ENCODE measurements around the gene USP13. TPM values are rescaled to one million over a fixed set of nuclear protein-coding genes. Genes with fewer than 3 reads are reported as not detected.

Gene USP13
- total and polyA plus RNA-seq, 2 donors (not counting 3 experiments of a cell fraction or from before 2014, with no cell fraction given) = 5.8 to 24.0 TPM

DNA sequence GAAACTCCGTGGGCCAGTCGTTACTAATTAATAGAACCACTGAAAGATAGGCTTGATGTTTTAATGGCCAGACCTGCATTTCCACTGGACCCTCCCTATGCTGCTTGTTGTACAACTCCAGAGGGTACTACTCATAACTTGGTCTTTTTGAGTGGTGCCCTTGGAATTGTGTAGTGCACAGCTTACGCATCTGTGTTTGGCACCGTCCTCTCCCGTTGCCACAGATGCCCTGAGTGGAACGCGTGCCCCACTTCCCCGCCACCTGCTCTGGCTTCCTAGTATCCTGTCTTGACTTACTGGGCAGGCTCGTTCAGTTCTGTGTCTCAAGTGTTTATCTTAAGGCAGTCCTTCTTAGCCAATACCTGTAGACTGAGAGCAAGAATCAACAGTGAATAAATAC, 78.7 kb downstream of the USP13 start:
- H3K9me3 ChIP-seq (replicated peaks; ENCODE audit: control insufficient read depth, insufficient read depth, low read length) = no peaks in the 10 kb centered on the region
- CTCF ChIA-PET = no interaction called here
- no peak for TF ChIP-seq FOS (IDR thresholded peaks at IDR 0.05; ENCODE audit: borderline replicate concordance, insufficient read depth, low read length)
- no peak for TF ChIP-seq GATA2 (IDR thresholded peaks at IDR 0.05; ENCODE audit: insufficient read depth, insufficient read length, low read depth, low read length)
- no peak for TF ChIP-seq EZH2 (IDR thresholded peaks at IDR 0.05; ENCODE audit: borderline replicate concordance, low read depth, low read length, severe bottlenecking)
- TF ChIP-seq, protein P1, sequence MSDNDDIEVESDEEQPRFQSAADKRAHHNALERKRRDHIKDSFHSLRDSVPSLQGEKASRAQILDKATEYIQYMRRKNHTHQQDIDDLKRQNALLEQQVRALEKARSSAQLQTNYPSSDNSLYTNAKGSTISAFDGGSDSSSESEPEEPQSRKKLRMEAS (IDR thresholded peaks at IDR 0.05; ENCODE audit: insufficient read depth, insufficient read length) = no peak
- no peak for TF ChIP-seq JUN (IDR thresholded peaks at IDR 0.05; ENCODE audit: borderline replicate concordance, insufficient read depth, insufficient read length, low read depth)
- TF ChIP-seq, protein P2, sequence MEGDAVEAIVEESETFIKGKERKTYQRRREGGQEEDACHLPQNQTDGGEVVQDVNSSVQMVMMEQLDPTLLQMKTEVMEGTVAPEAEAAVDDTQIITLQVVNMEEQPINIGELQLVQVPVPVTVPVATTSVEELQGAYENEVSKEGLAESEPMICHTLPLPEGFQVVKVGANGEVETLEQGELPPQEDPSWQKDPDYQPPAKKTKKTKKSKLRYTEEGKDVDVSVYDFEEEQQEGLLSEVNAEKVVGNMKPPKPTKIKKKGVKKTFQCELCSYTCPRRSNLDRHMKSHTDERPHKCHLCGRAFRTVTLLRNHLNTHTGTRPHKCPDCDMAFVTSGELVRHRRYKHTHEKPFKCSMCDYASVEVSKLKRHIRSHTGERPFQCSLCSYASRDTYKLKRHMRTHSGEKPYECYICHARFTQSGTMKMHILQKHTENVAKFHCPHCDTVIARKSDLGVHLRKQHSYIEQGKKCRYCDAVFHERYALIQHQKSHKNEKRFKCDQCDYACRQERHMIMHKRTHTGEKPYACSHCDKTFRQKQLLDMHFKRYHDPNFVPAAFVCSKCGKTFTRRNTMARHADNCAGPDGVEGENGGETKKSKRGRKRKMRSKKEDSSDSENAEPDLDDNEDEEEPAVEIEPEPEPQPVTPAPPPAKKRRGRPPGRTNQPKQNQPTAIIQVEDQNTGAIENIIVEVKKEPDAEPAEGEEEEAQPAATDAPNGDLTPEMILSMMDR (IDR thresholded peaks at IDR 0.05; ENCODE audit: extremely low read depth in 1 of 2, insufficient read depth in 1 of 2, low read depth in 1 of 2, low read length in 2 of 2) = no peak
- no peak for TF ChIP-seq POLR2A (IDR thresholded peaks at IDR 0.05; ENCODE audit: low read depth, low read length)
- no peak for TF ChIP-seq POLR2AphosphoS5 (IDR thresholded peaks at IDR 0.05; ENCODE audit: insufficient read depth, low read depth, low read length)
- TF ChIP-seq MYC (IDR thresholded peaks at IDR 0.05; ENCODE audit: low read depth, low read length) = no peak
- POLR2A ChIA-PET = interaction anchor here (0.5 kb wide), 1 partner anchor 117 kb away, joined by 4 read pairs; no protein-coding TSS in a partner anchor
- H3K79me2 ChIP-seq (ENCODE audit: control insufficient read depth, insufficient read depth, low read length) = no peaks in the 10 kb centered on the region
- intact Hi-C loops (cut with micrococcal nuclease) (no loop called here), dilution Hi-C loops (cut with MboI; ENCODE audit: extremely low pct_ligation_motif_present, low sequenced_read_pairs) (no loop called here)
- peaks cover 7% of the 10 kb centered on the region in 2 experiments for H3K36me3 ChIP-seq (ENCODE audit: control insufficient read depth in 2 of 2, extremely low read depth in 1 of 2, insufficient read depth in 2 of 2, low read length in 2 of 2)
- no peaks in the 10 kb centered on the region for H3K4me1 ChIP-seq (ENCODE audit: control insufficient read depth, extremely low read depth, insufficient read depth, low read length)
- BruUV-seq (replicated peaks) = no TSS peak
- DNase-seq (ENCODE audit: low read depth, low spot score) (no peak), FAIRE-seq (no peak)
- no peaks in the 10 kb centered on the region for H3K9me1 ChIP-seq (replicated peaks; ENCODE audit: control insufficient read depth, extremely low read depth, insufficient read depth, low read length)
- H2AFZ ChIP-seq (ENCODE audit: low read depth, low read length) = no peak overlapping the region
- H3K9ac ChIP-seq (replicated peaks; ENCODE audit: extremely low read depth, insufficient read depth, low read length) = no peak overlapping the region
- no peaks in the 10 kb centered on the region for H4K20me1 ChIP-seq (replicated peaks; ENCODE audit: control insufficient read depth, extremely low read depth, insufficient read depth, low read length)
- no peaks in the 10 kb centered on the region for H3K27me3 ChIP-seq (ENCODE audit: control insufficient read depth in 2 of 2, insufficient read depth in 2 of 2, low read length in 2 of 2)
- H3K4me2 ChIP-seq (ENCODE audit: insufficient read depth, low read length) = no peak overlapping the region
- no peak overlapping the region for H3K27ac ChIP-seq (ENCODE audit: insufficient read depth, low read depth, low read length)
- H3K4me3 ChIP-seq (replicated peaks in 1 of 3; ENCODE audit: insufficient read depth in 1 of 3, low read depth in 1 of 3, low read length in 3 of 3) = no peak overlapping the region

All from endothelial cell of umbilical vein (primary cell).